Vagina (tissue), 2 donors: ENCODE measurements around the gene LARP6.

Source experiments
- CTCF ChIP-seq, 3 experiments: fragments of 450-650 bp in 2 of 3; fragments of 200-600 bp in 1 of 3; sonication (generic) in 1 of 3; IDR thresholded peaks; one replicate each; pipeline ENCODE4 v1.5.1; 2017 to 2019; ENCODE audit warnings: antibody characterized with exemption in 3 of 3, mild to moderate bottlenecking in 2 of 3, moderate library complexity in 2 of 3
- POLR2A ChIP-seq, 2 donors: fragments of 450-650 bp; IDR thresholded peaks; one replicate each; pipeline ENCODE4 v1.6.1; 2017; ENCODE audit warnings: antibody characterized with exemption in 2 of 2, mild to moderate bottlenecking in 2 of 2, moderate library complexity in 2 of 2

- TF ChIP-seq CTCF (IDR thresholded peaks at IDR 0.05), result no peak
- TF ChIP-seq POLR2A (IDR thresholded peaks at IDR 0.05), result no peak
Measured at GRCh38 chr15:70853318-70853972, 512 bp downstream of the LARP6 start.
